Testis (tissue), 2 donors: Measurements from ENCODE around the gene GMNN.

Experiments used
- POLR2A ChIP-seq: fragments of 450-650 bp; IDR thresholded peaks from one replicate; pipeline ENCODE4 v1.6.1; 2017; ENCODE audit warnings: antibody characterized with exemption, mild to moderate bottlenecking, moderate library complexity
- TF ChIP-seq, protein P1 (sequence below), 3 experiments: fragments of 450-650 bp in 2 of 3; fragments of 200-600 bp in 1 of 3; sonication (generic) in 1 of 3; IDR thresholded peaks; one replicate each; pipeline ENCODE4 v1.5.1; 2016 to 2019; ENCODE audit warnings: antibody characterized with exemption in 3 of 3, mild to moderate bottlenecking in 2 of 3, moderate library complexity in 1 of 3

DNA sequence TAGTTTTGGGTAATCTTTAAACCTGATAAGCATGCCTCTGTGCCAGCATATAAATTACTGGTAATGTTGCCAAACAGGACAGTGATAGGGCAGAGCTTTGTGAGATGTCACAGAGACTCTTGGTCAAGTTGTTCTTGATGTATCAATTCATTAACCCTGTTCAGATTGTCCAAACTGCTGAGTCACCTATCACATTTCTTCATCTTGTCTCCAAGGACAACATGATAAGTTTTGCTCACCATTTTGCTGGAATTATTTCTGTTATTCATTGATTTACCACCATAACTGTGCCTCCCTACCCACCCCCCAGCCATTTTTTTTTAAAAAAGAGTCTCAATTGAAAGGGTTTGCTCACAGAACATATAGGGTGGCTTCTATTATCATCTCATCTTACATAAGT, 19.5 kb upstream of the GMNN start:
- TF ChIP-seq, protein P1, sequence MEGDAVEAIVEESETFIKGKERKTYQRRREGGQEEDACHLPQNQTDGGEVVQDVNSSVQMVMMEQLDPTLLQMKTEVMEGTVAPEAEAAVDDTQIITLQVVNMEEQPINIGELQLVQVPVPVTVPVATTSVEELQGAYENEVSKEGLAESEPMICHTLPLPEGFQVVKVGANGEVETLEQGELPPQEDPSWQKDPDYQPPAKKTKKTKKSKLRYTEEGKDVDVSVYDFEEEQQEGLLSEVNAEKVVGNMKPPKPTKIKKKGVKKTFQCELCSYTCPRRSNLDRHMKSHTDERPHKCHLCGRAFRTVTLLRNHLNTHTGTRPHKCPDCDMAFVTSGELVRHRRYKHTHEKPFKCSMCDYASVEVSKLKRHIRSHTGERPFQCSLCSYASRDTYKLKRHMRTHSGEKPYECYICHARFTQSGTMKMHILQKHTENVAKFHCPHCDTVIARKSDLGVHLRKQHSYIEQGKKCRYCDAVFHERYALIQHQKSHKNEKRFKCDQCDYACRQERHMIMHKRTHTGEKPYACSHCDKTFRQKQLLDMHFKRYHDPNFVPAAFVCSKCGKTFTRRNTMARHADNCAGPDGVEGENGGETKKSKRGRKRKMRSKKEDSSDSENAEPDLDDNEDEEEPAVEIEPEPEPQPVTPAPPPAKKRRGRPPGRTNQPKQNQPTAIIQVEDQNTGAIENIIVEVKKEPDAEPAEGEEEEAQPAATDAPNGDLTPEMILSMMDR (IDR thresholded peaks at IDR 0.05) = no peak
- no peak for TF ChIP-seq POLR2A
